ENCODE data around the gene RAB3A.

- TF ChIP-seq POLR2AphosphoS2 (IDR thresholded peaks at IDR 0.05; ENCODE audit: low read length) (no peak), RCOR1 (IDR thresholded peaks at IDR 0.05; ENCODE audit: borderline replicate concordance in 1 of 2, low read depth in 2 of 2, low read length in 2 of 2) (0 out of 4 replicates have a peak, but pooled peaks of 1 of the 2 experiments have one; percentile 8), SMARCA4 (IDR thresholded peaks at IDR 0.05) (no peak), TCF3 (CRISPR knock-in tag; IDR thresholded peaks at IDR 0.05) (no peak), EZH2 (IDR thresholded peaks at IDR 0.05; ENCODE audit: borderline replicate concordance, low read depth, low read length) (no peak), TOE1 (IDR thresholded peaks at IDR 0.05; ENCODE audit: borderline replicate concordance) (no peak), TOE1 (CRISPR knock-in tag; IDR thresholded peaks at IDR 0.05; ENCODE audit: borderline replicate concordance, low read depth) (no peak), MAFK (IDR thresholded peaks at IDR 0.05; ENCODE audit: low read length) (no peak), ARHGAP35 (IDR thresholded peaks at IDR 0.05; ENCODE audit: partially characterized antibody) (no peak), COPS2 (conservative IDR thresholded peaks at IDR 0.05) (no peak), ZNF589 (CRISPR knock-in tag; IDR thresholded peaks at IDR 0.05; ENCODE audit: low read depth) (no peak), ZNF583 (CRISPR knock-in tag; IDR thresholded peaks at IDR 0.05) (no peak), TCFL5 (CRISPR knock-in tag; conservative IDR thresholded peaks at IDR 0.05) (no peak)
Measured at GRCh38 chr19:18208098-18208951, 4.5 kb upstream of the RAB3A start.
